WTC11 (cell line): ENCODE results near the gene ARHGEF28. TPM values are rescaled to one million over a fixed set of nuclear protein-coding genes. Genes with fewer than 3 reads are reported as not detected.

Source experiments
- ATAC-seq: fragments of 200-7000 bp; cut with Tn5 transposase; 2 replicates; pipeline ENCODE4 v1.10.0; 2021; ENCODE audit warnings: mild to moderate bottlenecking, moderate library complexity
- CTCF ChIA-PET: fragments of 300-600 bp; sonication (Branson Sonifier 250); formaldehyde crosslinking; loops from one replicate; lab custom pipeline; 2021; ENCODE audit warnings: antibody characterized with exemption; lab: Charles Lee
- POLR2A ChIA-PET: fragments of 350-600 bp; sonication (Branson Sonifier 250); formaldehyde crosslinking; loops from one replicate; lab custom pipeline; 2021; ENCODE audit warnings: antibody characterized with exemption; lab: Charles Lee
- DNase-seq: peaks from one replicate; pipeline ENCODE4 v3.0.0; 2021; ENCODE audit warnings: low spot score
- H3K27ac Mint-ChIP-seq: 2 replicates; pipeline ENCODE4 v1.8.0; 2021; ENCODE audit warnings: mixed read lengths
- H3K27me3 Mint-ChIP-seq: 2 replicates; pipeline ENCODE4 v1.8.0; 2021; ENCODE audit warnings: low read depth, mild to moderate bottlenecking, moderate library complexity, mixed read lengths
- H3K36me3 Mint-ChIP-seq: 2 replicates; pipeline ENCODE4 v1.8.0; 2021; ENCODE audit warnings: mixed read lengths
- H3K4me1 Mint-ChIP-seq: 2 replicates; pipeline ENCODE4 v1.8.0; 2022; ENCODE audit warnings: mixed read lengths
- H3K4me3 Mint-ChIP-seq: 2 replicates; pipeline ENCODE4 v1.8.0; 2021; ENCODE audit warnings: mild to moderate bottlenecking, moderate library complexity, mixed read lengths
- H3K9me3 Mint-ChIP-seq: 2 replicates; pipeline ENCODE4 v1.8.0; 2021; ENCODE audit warnings: mixed read lengths
- ATF1 ChIP-seq: sonication (generic); formaldehyde crosslinking; IDR thresholded peaks from 2 replicates; pipeline ENCODE4 v1.8.1; 2023; ENCODE audit warnings: mild to moderate bottlenecking, moderate library complexity, missing genetic modification reagents
- CREM ChIP-seq: sonication (generic); formaldehyde crosslinking; IDR thresholded peaks from 2 replicates; pipeline ENCODE4 v1.8.1; 2022; ENCODE audit warnings: mild to moderate bottlenecking, missing genetic modification reagents, moderate library complexity
- ELF4 ChIP-seq: sonication (generic); formaldehyde crosslinking; IDR thresholded peaks from 2 replicates; pipeline ENCODE4 v1.8.1; 2022; ENCODE audit warnings: low read depth, mild to moderate bottlenecking, moderate library complexity, missing genetic modification reagents
- EMX1 ChIP-seq: fragments of 250-450 bp; sonication (Bioruptor Pico); IDR thresholded peaks from 2 replicates; pipeline ENCODE4 v1.8.0; 2021; ENCODE audit warnings: mild to moderate bottlenecking
- FOXJ3 ChIP-seq: sonication (generic); formaldehyde crosslinking; IDR thresholded peaks from 2 replicates; pipeline ENCODE4 v1.9.0; 2021; ENCODE audit warnings: missing genetic modification reagents, mild to moderate bottlenecking, borderline replicate concordance
- GTF2I ChIP-seq: fragments of 250-450 bp; sonication (Bioruptor Pico); conservative IDR thresholded peaks from 2 replicates; pipeline ENCODE4 v1.4.0; 2021; ENCODE audit warnings: mild to moderate bottlenecking
- NFATC4 ChIP-seq: fragments of 250-450 bp; sonication (Bioruptor Pico); IDR thresholded peaks from 2 replicates; pipeline ENCODE4 v1.9.0; 2021; ENCODE audit warnings: mild to moderate bottlenecking
- NFYB ChIP-seq: sonication (generic); formaldehyde crosslinking; conservative IDR thresholded peaks from 2 replicates; pipeline ENCODE4 v1.8.0; 2022; ENCODE audit warnings: low read depth, missing genetic modification reagents
- NR2C2 ChIP-seq: sonication (generic); formaldehyde crosslinking; IDR thresholded peaks from 2 replicates; pipeline ENCODE4 v1.8.0; 2022; ENCODE audit warnings: mild to moderate bottlenecking, missing genetic modification reagents
- PRDM15 ChIP-seq: sonication (generic); formaldehyde crosslinking; IDR thresholded peaks from 2 replicates; pipeline ENCODE4 v1.8.0; 2022; ENCODE audit warnings: missing genetic modification reagents
- PREB ChIP-seq: sonication (generic); formaldehyde crosslinking; IDR thresholded peaks from 2 replicates; pipeline ENCODE4 v1.8.1; 2022; ENCODE audit warnings: mild to moderate bottlenecking, missing genetic modification reagents, moderate library complexity, borderline replicate concordance
- SMAD3 ChIP-seq: sonication (generic); formaldehyde crosslinking; IDR thresholded peaks from 2 replicates; pipeline ENCODE4 v1.8.0; 2022; ENCODE audit warnings: missing genetic modification reagents, mild to moderate bottlenecking, borderline replicate concordance
- SOX15 ChIP-seq: fragments of 250-450 bp; sonication (Bioruptor Pico); IDR thresholded peaks from 2 replicates; pipeline ENCODE4 v1.9.0; 2021; ENCODE audit warnings: mild to moderate bottlenecking
- TP53 ChIP-seq: sonication (generic); formaldehyde crosslinking; IDR thresholded peaks from 2 replicates; pipeline ENCODE4 v1.8.1; 2023; ENCODE audit warnings: mild to moderate bottlenecking, missing genetic modification reagents
- ZBTB21 ChIP-seq: sonication (generic); formaldehyde crosslinking; IDR thresholded peaks from 2 replicates; pipeline ENCODE4 v1.8.1; 2023; ENCODE audit warnings: mild to moderate bottlenecking, missing genetic modification reagents, borderline replicate concordance
- ZNF138 ChIP-seq: sonication (generic); formaldehyde crosslinking; conservative IDR thresholded peaks from 2 replicates; pipeline ENCODE4 v1.8.1; 2022; ENCODE audit warnings: mild to moderate bottlenecking, moderate library complexity, missing genetic modification reagents
- ZNF219 ChIP-seq: sonication (generic); formaldehyde crosslinking; IDR thresholded peaks from 2 replicates; pipeline ENCODE4 v1.8.0; 2023; ENCODE audit warnings: missing genetic modification reagents, mild to moderate bottlenecking, borderline replicate concordance
- ZNF396 ChIP-seq: fragments of 250-450 bp; sonication (Bioruptor Pico); IDR thresholded peaks from 2 replicates; pipeline ENCODE4 v1.8.0; 2021; ENCODE audit warnings: mild to moderate bottlenecking, moderate library complexity, borderline replicate concordance
- ZNF425 ChIP-seq: fragments of 250-450 bp; sonication (Bioruptor Pico); conservative IDR thresholded peaks from 2 replicates; pipeline ENCODE4 v1.9.0; 2021; ENCODE audit warnings: mild to moderate bottlenecking
- total RNA-seq: library from RNA; stranded (reverse); gene quantifications from 3 replicates; pipeline ENCODE4 v1.2.3, GENCODE V29; 2021
- TF ChIP-seq, protein P1 (sequence below): sonication (generic); formaldehyde crosslinking; IDR thresholded peaks from 2 replicates; pipeline ENCODE4 v1.8.1; 2022; ENCODE audit warnings: low read depth, missing genetic modification reagents, borderline replicate concordance
- TF ChIP-seq, protein P2 (sequence below): sonication (generic); formaldehyde crosslinking; IDR thresholded peaks from 2 replicates; pipeline ENCODE4 v1.8.0; 2022; ENCODE audit warnings: mild to moderate bottlenecking, missing genetic modification reagents
- TF ChIP-seq, protein P3 (sequence below): fragments of 250-450 bp; sonication (Bioruptor Pico); IDR thresholded peaks from 2 replicates; pipeline ENCODE4 v1.9.0; 2021; ENCODE audit warnings: mild to moderate bottlenecking, borderline replicate concordance

The ARHGEF28 gene
- total RNA-seq, 1 experiment from 2014 or later: 0.96 TPM

- Mint-ChIP-seq H3K4me3 (no peak overlapping the region), H3K9me3 (no peaks in the 10 kb centered on the region), H3K36me3 (no peaks in the 10 kb centered on the region), H3K4me1 (peaks cover 3% of the 10 kb centered on the region; the same call in 1 of the 2 replicates), H3K27ac (no peak overlapping the region), H3K27me3 (peaks cover 2% of the 10 kb centered on the region; the same call in 1 of the 2 replicates)
- TF ChIP-seq SOX15 (no peak), ZNF219 (no peak), NFATC4 (no peak), NFYB (no peak), PRDM15 (CRISPR knock-in tag) (no peak), TP53 (CRISPR knock-in tag) (no peak)
- TF ChIP-seq, protein P1, sequence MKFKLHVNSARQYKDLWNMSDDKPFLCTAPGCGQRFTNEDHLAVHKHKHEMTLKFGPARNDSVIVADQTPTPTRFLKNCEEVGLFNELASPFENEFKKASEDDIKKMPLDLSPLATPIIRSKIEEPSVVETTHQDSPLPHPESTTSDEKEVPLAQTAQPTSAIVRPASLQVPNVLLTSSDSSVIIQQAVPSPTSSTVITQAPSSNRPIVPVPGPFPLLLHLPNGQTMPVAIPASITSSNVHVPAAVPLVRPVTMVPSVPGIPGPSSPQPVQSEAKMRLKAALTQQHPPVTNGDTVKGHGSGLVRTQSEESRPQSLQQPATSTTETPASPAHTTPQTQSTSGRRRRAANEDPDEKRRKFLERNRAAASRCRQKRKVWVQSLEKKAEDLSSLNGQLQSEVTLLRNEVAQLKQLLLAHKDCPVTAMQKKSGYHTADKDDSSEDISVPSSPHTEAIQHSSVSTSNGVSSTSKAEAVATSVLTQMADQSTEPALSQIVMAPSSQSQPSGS (CRISPR knock-in tag): no peak
- TF ChIP-seq, protein P2, sequence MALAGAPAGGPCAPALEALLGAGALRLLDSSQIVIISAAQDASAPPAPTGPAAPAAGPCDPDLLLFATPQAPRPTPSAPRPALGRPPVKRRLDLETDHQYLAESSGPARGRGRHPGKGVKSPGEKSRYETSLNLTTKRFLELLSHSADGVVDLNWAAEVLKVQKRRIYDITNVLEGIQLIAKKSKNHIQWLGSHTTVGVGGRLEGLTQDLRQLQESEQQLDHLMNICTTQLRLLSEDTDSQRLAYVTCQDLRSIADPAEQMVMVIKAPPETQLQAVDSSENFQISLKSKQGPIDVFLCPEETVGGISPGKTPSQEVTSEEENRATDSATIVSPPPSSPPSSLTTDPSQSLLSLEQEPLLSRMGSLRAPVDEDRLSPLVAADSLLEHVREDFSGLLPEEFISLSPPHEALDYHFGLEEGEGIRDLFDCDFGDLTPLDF: no peak
- ChIA-PET POLR2A (no interaction called here), CTCF (no interaction called here)
- no peak for ATAC-seq
- no peak for DNase-seq
Observed at GRCh38 chr5:73663161-73663859, 37.3 kb downstream of the ARHGEF28 start.

DNA sequence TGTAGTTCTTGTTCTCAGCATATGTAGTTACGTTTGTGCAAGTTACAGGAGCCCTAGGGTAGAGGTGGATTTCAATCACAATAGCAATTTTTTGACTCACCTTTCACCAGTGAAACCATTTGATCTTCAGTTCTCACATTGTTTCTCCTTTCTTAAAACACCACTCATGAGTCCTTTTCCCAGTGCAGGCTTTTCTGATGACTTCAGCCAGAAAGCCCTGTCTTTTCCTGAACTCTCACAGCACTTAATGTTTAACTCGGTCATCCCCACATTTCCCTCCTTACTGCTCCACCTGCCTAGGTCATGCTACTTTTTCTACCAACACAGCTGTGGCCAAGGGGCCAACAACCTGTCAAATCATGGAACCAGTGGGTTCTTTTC lies 37.9 kb downstream of the ARHGEF28 start:
- no peak for DNase-seq
- ChIA-PET POLR2A (no interaction called here), CTCF (no interaction called here)
- Mint-ChIP-seq H3K9me3 (no peaks in the 10 kb centered on the region), H3K27ac (no peak overlapping the region), H3K4me1 (peaks cover 3% of the 10 kb centered on the region; the same call in 1 of the 2 replicates), H3K36me3 (no peaks in the 10 kb centered on the region), H3K27me3 (peaks cover 2% of the 10 kb centered on the region; the same call in 1 of the 2 replicates), H3K4me3 (no peak overlapping the region)
- ATAC-seq: no peak
- TF ChIP-seq SMAD3 (CRISPR knock-in tag): no peak
- TF ChIP-seq, protein P3, sequence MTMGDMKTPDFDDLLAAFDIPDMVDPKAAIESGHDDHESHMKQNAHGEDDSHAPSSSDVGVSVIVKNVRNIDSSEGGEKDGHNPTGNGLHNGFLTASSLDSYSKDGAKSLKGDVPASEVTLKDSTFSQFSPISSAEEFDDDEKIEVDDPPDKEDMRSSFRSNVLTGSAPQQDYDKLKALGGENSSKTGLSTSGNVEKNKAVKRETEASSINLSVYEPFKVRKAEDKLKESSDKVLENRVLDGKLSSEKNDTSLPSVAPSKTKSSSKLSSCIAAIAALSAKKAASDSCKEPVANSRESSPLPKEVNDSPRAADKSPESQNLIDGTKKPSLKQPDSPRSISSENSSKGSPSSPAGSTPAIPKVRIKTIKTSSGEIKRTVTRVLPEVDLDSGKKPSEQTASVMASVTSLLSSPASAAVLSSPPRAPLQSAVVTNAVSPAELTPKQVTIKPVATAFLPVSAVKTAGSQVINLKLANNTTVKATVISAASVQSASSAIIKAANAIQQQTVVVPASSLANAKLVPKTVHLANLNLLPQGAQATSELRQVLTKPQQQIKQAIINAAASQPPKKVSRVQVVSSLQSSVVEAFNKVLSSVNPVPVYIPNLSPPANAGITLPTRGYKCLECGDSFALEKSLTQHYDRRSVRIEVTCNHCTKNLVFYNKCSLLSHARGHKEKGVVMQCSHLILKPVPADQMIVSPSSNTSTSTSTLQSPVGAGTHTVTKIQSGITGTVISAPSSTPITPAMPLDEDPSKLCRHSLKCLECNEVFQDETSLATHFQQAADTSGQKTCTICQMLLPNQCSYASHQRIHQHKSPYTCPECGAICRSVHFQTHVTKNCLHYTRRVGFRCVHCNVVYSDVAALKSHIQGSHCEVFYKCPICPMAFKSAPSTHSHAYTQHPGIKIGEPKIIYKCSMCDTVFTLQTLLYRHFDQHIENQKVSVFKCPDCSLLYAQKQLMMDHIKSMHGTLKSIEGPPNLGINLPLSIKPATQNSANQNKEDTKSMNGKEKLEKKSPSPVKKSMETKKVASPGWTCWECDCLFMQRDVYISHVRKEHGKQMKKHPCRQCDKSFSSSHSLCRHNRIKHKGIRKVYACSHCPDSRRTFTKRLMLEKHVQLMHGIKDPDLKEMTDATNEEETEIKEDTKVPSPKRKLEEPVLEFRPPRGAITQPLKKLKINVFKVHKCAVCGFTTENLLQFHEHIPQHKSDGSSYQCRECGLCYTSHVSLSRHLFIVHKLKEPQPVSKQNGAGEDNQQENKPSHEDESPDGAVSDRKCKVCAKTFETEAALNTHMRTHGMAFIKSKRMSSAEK (CRISPR knock-in tag): no peak
- TF ChIP-seq ZNF425 (CRISPR knock-in tag): no peak
- no peak for TF ChIP-seq TP53 (CRISPR knock-in tag)
- TF ChIP-seq GTF2I (CRISPR knock-in tag): no peak
- TF ChIP-seq NR2C2 (CRISPR knock-in tag): no peak
- TF ChIP-seq PREB (CRISPR knock-in tag): no peak
- TF ChIP-seq ZNF138 (CRISPR knock-in tag): no peak
- no peak for TF ChIP-seq ZNF396 (CRISPR knock-in tag)
- TF ChIP-seq CREM (CRISPR knock-in tag): no peak
- TF ChIP-seq ELF4 (CRISPR knock-in tag): no peak
- TF ChIP-seq EMX1 (CRISPR knock-in tag): no peak
- no peak for TF ChIP-seq ATF1 (CRISPR knock-in tag)
- TF ChIP-seq FOXJ3 (CRISPR knock-in tag): no peak
- TF ChIP-seq ZBTB21: no peak
